Measurements from ENCODE around the gene ENO3. TPM values are rescaled to one million over a fixed set of nuclear protein-coding genes. Genes with fewer than 3 reads are reported as not detected.

ENO3 gene
- total and polyA plus RNA-seq, 10 of the 15 experiments (the other 5 are each of a cell fraction or from before 2014, with no cell fraction given) = 6.8 to 28.4 (median 17.0) TPM

DNA sequence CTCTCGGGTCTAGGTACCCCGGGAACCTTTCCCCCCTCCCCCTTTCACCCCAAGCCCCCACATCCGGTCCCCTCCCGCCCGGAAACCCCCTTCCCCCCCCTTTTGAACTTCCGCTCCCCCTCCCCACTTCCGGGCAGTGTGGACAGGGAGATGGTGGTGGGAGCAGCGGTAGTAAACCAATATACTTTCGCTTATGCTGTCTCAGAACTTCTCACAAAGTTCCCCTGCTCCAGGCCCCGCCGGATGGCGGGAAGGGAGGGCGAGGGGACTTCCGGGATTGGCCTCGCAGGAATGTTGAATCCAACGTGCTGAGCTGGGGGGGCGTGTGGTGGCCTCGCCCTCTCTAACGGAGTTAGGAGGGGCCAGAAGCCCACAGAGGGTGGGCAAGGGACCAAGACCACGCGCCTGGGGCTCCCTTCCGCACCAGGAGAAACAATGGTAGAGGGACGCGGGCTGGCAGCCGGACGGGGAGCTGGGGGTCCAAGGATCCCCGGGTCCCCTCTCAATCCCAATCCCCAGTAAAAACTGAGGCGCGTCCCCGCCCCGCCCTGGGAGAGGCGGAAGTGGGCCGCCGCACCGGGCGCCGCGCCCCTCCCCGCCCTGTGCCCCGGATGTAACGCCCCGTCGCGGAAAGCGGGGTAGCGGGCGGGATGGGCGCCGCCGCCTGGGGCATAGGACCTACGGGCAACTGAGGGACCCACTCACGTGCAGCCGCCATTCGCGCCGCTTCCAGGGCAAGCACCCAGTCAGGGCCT, 3.3 kb upstream of the ENO3 start (continued):
- no peak for TF ChIP-seq ZNF384 (IDR thresholded peaks at IDR 0.05; ENCODE audit: borderline replicate concordance, low read depth, low read length)
- TF ChIP-seq, protein P1, sequence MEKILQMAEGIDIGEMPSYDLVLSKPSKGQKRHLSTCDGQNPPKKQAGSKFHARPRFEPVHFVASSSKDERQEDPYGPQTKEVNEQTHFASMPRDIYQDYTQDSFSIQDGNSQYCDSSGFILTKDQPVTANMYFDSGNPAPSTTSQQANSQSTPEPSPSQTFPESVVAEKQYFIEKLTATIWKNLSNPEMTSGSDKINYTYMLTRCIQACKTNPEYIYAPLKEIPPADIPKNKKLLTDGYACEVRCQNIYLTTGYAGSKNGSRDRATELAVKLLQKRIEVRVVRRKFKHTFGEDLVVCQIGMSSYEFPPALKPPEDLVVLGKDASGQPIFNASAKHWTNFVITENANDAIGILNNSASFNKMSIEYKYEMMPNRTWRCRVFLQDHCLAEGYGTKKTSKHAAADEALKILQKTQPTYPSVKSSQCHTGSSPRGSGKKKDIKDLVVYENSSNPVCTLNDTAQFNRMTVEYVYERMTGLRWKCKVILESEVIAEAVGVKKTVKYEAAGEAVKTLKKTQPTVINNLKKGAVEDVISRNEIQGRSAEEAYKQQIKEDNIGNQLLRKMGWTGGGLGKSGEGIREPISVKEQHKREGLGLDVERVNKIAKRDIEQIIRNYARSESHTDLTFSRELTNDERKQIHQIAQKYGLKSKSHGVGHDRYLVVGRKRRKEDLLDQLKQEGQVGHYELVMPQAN (conservative IDR thresholded peaks at IDR 0.05) = peak; percentile 24
- TF ChIP-seq, protein P2, sequence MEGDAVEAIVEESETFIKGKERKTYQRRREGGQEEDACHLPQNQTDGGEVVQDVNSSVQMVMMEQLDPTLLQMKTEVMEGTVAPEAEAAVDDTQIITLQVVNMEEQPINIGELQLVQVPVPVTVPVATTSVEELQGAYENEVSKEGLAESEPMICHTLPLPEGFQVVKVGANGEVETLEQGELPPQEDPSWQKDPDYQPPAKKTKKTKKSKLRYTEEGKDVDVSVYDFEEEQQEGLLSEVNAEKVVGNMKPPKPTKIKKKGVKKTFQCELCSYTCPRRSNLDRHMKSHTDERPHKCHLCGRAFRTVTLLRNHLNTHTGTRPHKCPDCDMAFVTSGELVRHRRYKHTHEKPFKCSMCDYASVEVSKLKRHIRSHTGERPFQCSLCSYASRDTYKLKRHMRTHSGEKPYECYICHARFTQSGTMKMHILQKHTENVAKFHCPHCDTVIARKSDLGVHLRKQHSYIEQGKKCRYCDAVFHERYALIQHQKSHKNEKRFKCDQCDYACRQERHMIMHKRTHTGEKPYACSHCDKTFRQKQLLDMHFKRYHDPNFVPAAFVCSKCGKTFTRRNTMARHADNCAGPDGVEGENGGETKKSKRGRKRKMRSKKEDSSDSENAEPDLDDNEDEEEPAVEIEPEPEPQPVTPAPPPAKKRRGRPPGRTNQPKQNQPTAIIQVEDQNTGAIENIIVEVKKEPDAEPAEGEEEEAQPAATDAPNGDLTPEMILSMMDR (IDR thresholded peaks at IDR 0.05 in 2 of 3, conservative IDR thresholded peaks at IDR 0.05 in 1 of 3; ENCODE audit: control insufficient read depth in 2 of 3, extremely low read depth in 1 of 3, insufficient read depth in 1 of 3, low read depth in 3 of 3, low read length in 3 of 3) = no peak
- no peak for TF ChIP-seq MYC (IDR thresholded peaks at IDR 0.05; ENCODE audit: insufficient read depth, insufficient read length, insufficient replicate concordance, low read length, severe bottlenecking)
- TF ChIP-seq EGR1 (IDR thresholded peaks at IDR 0.05; ENCODE audit: borderline replicate concordance in 1 of 2, low read depth in 2 of 2, low read length in 2 of 2) = peak in 1 of 2 experiments; percentile 64; a peak in 2 of 3 replicates
- no peak for TF ChIP-seq ZNF24 (IDR thresholded peaks at IDR 0.05)
